Measurements from ENCODE around the gene LUZP1. TPM values are rescaled to one million over a fixed set of nuclear protein-coding genes. Genes with fewer than 3 reads are reported as not detected.
A peak's percentile ranks its signal among the peaks of the same experiment; 100 is the strongest.

Gene LUZP1
- total and polyA plus RNA-seq, 2 donors (not counting 1 experiment from before 2014, with no cell fraction given) = 18.8 to 27.2 TPM

GRCh38 chr1:23168079-23168444 lies 594 bp downstream of the LUZP1 start:
- H3K79me2 ChIP-seq (ENCODE audit: control insufficient read depth, insufficient read depth, low read length) = peaks cover 44% of the 10 kb centered on the region
- H3K4me3 ChIP-seq (replicated peaks in 1 of 4; ENCODE audit: control extremely low read depth in 1 of 4, insufficient read depth in 1 of 4, low read depth in 3 of 4, low read length in 4 of 4) = peak overlapping the region; percentile 86 to 89 (median 88)
- H3K27me3 ChIP-seq (ENCODE audit: control insufficient read depth, insufficient read depth, low read length) = no peaks in the 10 kb centered on the region
- peak overlapping the region; percentile 42 for H3K4me2 ChIP-seq (ENCODE audit: extremely low read depth, insufficient read depth, low read length)
- peak overlapping the region; percentile 90 for H3K27ac ChIP-seq (ENCODE audit: insufficient read depth, low read length)
- no peaks in the 10 kb centered on the region for H3K36me3 ChIP-seq (ENCODE audit: control insufficient read depth, insufficient read depth, low read length)
- H3K4me1 ChIP-seq (ENCODE audit: control insufficient read depth, extremely low read depth, insufficient read depth, low read length) = peaks cover 15% of the 10 kb centered on the region
- H3K9me3 ChIP-seq (ENCODE audit: control insufficient read depth, insufficient read depth, low read depth, low read length) = no peaks in the 10 kb centered on the region
- no peaks in the 10 kb centered on the region for H4K20me1 ChIP-seq (ENCODE audit: control insufficient read depth, extremely low read depth, insufficient read depth, low read length)
- TF ChIP-seq, protein P1, sequence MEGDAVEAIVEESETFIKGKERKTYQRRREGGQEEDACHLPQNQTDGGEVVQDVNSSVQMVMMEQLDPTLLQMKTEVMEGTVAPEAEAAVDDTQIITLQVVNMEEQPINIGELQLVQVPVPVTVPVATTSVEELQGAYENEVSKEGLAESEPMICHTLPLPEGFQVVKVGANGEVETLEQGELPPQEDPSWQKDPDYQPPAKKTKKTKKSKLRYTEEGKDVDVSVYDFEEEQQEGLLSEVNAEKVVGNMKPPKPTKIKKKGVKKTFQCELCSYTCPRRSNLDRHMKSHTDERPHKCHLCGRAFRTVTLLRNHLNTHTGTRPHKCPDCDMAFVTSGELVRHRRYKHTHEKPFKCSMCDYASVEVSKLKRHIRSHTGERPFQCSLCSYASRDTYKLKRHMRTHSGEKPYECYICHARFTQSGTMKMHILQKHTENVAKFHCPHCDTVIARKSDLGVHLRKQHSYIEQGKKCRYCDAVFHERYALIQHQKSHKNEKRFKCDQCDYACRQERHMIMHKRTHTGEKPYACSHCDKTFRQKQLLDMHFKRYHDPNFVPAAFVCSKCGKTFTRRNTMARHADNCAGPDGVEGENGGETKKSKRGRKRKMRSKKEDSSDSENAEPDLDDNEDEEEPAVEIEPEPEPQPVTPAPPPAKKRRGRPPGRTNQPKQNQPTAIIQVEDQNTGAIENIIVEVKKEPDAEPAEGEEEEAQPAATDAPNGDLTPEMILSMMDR (conservative IDR thresholded peaks at IDR 0.05 in 1 of 2, IDR thresholded peaks at IDR 0.05 in 1 of 2; ENCODE audit: low read depth in 1 of 2, low read length in 2 of 2) = no peak
- no peak for TF ChIP-seq EZH2 (IDR thresholded peaks at IDR 0.05; ENCODE audit: low read length, missing control alignments)
- H3K9ac ChIP-seq (ENCODE audit: insufficient read depth, low read length) = peak overlapping the region; percentile 90
- no peak for DNase-seq (ENCODE audit: low read depth in 2 of 2)
- no peak overlapping the region for H2AFZ ChIP-seq (ENCODE audit: low read length)

DNA sequence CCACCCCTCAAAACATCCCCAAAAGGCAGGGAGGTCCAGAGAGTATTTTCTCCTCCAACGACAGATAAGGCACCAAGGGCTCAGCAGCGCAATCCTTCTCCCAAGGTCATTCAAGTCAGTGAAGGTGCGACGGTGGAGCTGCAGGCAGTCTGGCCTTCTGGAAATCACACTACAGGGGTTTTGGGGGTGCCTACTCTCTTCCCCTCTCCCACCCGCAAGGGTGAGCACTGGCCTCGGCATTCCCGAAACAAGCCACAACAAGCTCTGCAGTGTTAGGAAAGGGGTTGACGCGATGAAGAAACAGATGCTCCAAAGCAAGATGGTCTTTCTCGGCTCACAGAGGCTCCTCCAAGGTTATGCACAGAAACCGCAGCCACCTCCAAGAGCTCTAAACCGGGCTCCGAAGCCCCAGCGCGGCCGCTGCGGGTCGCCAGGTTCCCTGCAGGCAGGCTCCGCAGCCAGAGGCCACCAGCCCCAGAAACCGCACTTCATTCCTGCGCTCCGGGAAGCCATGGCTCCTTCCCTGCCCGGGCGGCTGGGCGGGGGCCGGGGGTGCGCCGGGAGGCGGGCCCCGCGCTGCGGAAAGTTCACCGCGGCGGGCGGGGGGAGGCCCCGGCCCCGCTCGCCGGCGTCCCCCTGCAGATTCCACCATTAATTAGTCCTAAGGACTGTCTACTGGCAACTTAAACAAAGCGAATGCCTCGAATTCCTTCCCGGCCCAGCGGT lies 1.1 kb downstream of the LUZP1 start:
- Histone ChIP-seq H3K9ac (ENCODE audit: insufficient read depth, low read length) (peak overlapping the region; percentile 90), H3K4me2 (ENCODE audit: extremely low read depth, insufficient read depth, low read length) (peak overlapping the region; percentile 81), H4K20me1 (ENCODE audit: control insufficient read depth, extremely low read depth, insufficient read depth, low read length) (no peaks in the 10 kb centered on the region), H3K9me3 (ENCODE audit: control insufficient read depth, insufficient read depth, low read depth, low read length) (no peaks in the 10 kb centered on the region), H3K27ac (ENCODE audit: insufficient read depth, low read length) (peak overlapping the region; percentile 33), H3K79me2 (ENCODE audit: control insufficient read depth, insufficient read depth, low read length) (peaks cover 49% of the 10 kb centered on the region), H3K27me3 (ENCODE audit: control insufficient read depth, insufficient read depth, low read length) (no peaks in the 10 kb centered on the region), H3K4me3 (replicated peaks in 1 of 4; ENCODE audit: control extremely low read depth in 1 of 4, insufficient read depth in 1 of 4, low read depth in 3 of 4, low read length in 4 of 4) (peak overlapping the region; percentile 85 to 89 (median 88)), H3K4me1 (ENCODE audit: control insufficient read depth, extremely low read depth, insufficient read depth, low read length) (peaks cover 15% of the 10 kb centered on the region), H3K36me3 (ENCODE audit: control insufficient read depth, insufficient read depth, low read length) (no peaks in the 10 kb centered on the region), H2AFZ (ENCODE audit: low read length) (no peak overlapping the region)
- DNase-seq (ENCODE audit: low read depth in 2 of 2) = peak; percentile 63 to 71
- TF ChIP-seq, protein P1 (conservative IDR thresholded peaks at IDR 0.05 in 1 of 2, IDR thresholded peaks at IDR 0.05 in 1 of 2; ENCODE audit: low read depth in 1 of 2, low read length in 2 of 2) = no peak
- no peak for TF ChIP-seq EZH2 (IDR thresholded peaks at IDR 0.05; ENCODE audit: low read length, missing control alignments)

- peaks cover 54% of the 10 kb centered on the region for H3K79me2 ChIP-seq (ENCODE audit: control insufficient read depth, insufficient read depth, low read length)
- H3K4me3 ChIP-seq (replicated peaks in 1 of 4; ENCODE audit: control extremely low read depth in 1 of 4, insufficient read depth in 1 of 4, low read depth in 3 of 4, low read length in 4 of 4) = peak overlapping the region; percentile 85 to 89 (median 88)
- H4K20me1 ChIP-seq (ENCODE audit: control insufficient read depth, extremely low read depth, insufficient read depth, low read length) = no peaks in the 10 kb centered on the region
- peaks cover 15% of the 10 kb centered on the region for H3K4me1 ChIP-seq (ENCODE audit: control insufficient read depth, extremely low read depth, insufficient read depth, low read length)
- H3K4me2 ChIP-seq (ENCODE audit: extremely low read depth, insufficient read depth, low read length) = peak overlapping the region; percentile 81
- peak overlapping the region; percentile 33 for H3K27ac ChIP-seq (ENCODE audit: insufficient read depth, low read length)
- H3K9ac ChIP-seq (ENCODE audit: insufficient read depth, low read length) = peak overlapping the region; percentile 26
- no peak for DNase-seq (ENCODE audit: low read depth in 2 of 2)
- H3K36me3 ChIP-seq (ENCODE audit: control insufficient read depth, insufficient read depth, low read length) = no peaks in the 10 kb centered on the region
- no peak overlapping the region for H2AFZ ChIP-seq (ENCODE audit: low read length)
- no peaks in the 10 kb centered on the region for H3K9me3 ChIP-seq (ENCODE audit: control insufficient read depth, insufficient read depth, low read depth, low read length)
- TF ChIP-seq, protein P1 (conservative IDR thresholded peaks at IDR 0.05 in 1 of 2, IDR thresholded peaks at IDR 0.05 in 1 of 2; ENCODE audit: low read depth in 1 of 2, low read length in 2 of 2) = no peak
- no peak for TF ChIP-seq EZH2 (IDR thresholded peaks at IDR 0.05; ENCODE audit: low read length, missing control alignments)
- H3K27me3 ChIP-seq (ENCODE audit: control insufficient read depth, insufficient read depth, low read length) = no peaks in the 10 kb centered on the region
Observed at GRCh38 chr1:23166854-23167253, 1.8 kb downstream of the LUZP1 start.

Data from fibroblast of lung (primary cell).